Measurements from ENCODE around the gene MPDZ. TPM values are rescaled to one million over a fixed set of nuclear protein-coding genes. Genes with fewer than 3 reads are reported as not detected.

Gene MPDZ
- total and polyA plus RNA-seq, 2 of the 13 experiments (the other 11 are each of a cell fraction or from before 2014, with no cell fraction given) = 12.4 to 14.7 TPM

GRCh38 chr9:13278368-13279246, 885 bp downstream of the MPDZ start (continued):
- TF ChIP-seq ATF7 (IDR thresholded peaks at IDR 0.05) (no peak), ATF7 (CRISPR knock-in tag; IDR thresholded peaks at IDR 0.05) (no peak), ZNF616 (CRISPR knock-in tag; IDR thresholded peaks at IDR 0.05; ENCODE audit: low read depth) (0 out of 2 replicates have a peak, but pooled peaks have one; percentile 19), ZSCAN25 (CRISPR knock-in tag; IDR thresholded peaks at IDR 0.05) (no peak), SAFB2 (CRISPR knock-in tag; IDR thresholded peaks at IDR 0.05; ENCODE audit: borderline replicate concordance, low read depth) (no peak), ZNF331 (CRISPR knock-in tag; IDR thresholded peaks at IDR 0.05) (0 out of 2 replicates have a peak, but pooled peaks have one; percentile 6), BRCA1 (CRISPR knock-in tag; IDR thresholded peaks at IDR 0.05) (no peak), SNAPC2 (CRISPR knock-in tag; IDR thresholded peaks at IDR 0.05) (no peak), ZNF550 (CRISPR knock-in tag; IDR thresholded peaks at IDR 0.05; ENCODE audit: borderline replicate concordance) (no peak), GATAD1 (CRISPR knock-in tag; IDR thresholded peaks at IDR 0.05) (no peak), SOX6 (IDR thresholded peaks at IDR 0.05) (no peak), SOX6 (CRISPR knock-in tag; IDR thresholded peaks at IDR 0.05) (0 out of 2 replicates have a peak, but pooled peaks have one; percentile 15), ZNF646 (CRISPR knock-in tag; IDR thresholded peaks at IDR 0.05) (no peak), BCL6 (CRISPR knock-in tag; IDR thresholded peaks at IDR 0.05) (no peak), KDM6A (CRISPR knock-in tag; IDR thresholded peaks at IDR 0.05; ENCODE audit: low read depth) (no peak), ZNF660 (CRISPR knock-in tag; IDR thresholded peaks at IDR 0.05; ENCODE audit: borderline replicate concordance, low read depth) (no peak), MTA1 (CRISPR knock-in tag; IDR thresholded peaks at IDR 0.05; ENCODE audit: borderline replicate concordance) (peak; percentile 53; the same call in 1 of the 2 replicates), KLF6 (CRISPR knock-in tag; IDR thresholded peaks at IDR 0.05) (no peak), BCLAF1 (IDR thresholded peaks at IDR 0.05) (no peak), ZNF362 (CRISPR knock-in tag; IDR thresholded peaks at IDR 0.05; ENCODE audit: borderline replicate concordance) (no peak)
